NCI-H2196 (cell line): Measurements from ENCODE around the gene EXOSC2.

Source experiments
- DNase-seq: peaks from one replicate; lab custom pipeline; 2025; ENCODE audit not compliant: unreplicated experiment; lab: John Stamatoyannopoulos, UW

Gene EXOSC2

DNA sequence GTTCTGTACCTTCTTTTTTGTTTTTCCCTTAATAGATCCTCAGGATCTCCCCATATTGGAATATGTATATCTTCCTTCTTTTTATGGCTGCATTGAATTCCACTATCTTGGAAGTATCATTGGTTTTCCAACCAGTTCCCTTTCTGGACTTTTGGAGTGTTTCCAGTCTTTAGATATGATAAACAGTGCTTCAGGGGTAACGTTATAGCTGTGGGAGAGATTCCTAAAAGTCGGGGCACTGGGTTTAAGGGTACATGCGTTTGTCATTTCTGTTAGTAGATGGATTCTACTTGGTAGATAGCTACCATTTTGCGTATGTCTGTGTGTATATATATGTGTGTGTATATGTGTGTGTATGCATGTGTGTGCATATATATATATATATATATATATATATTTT is 42.0 kb downstream of the EXOSC2 start:
- no peak for DNase-seq

DNA sequence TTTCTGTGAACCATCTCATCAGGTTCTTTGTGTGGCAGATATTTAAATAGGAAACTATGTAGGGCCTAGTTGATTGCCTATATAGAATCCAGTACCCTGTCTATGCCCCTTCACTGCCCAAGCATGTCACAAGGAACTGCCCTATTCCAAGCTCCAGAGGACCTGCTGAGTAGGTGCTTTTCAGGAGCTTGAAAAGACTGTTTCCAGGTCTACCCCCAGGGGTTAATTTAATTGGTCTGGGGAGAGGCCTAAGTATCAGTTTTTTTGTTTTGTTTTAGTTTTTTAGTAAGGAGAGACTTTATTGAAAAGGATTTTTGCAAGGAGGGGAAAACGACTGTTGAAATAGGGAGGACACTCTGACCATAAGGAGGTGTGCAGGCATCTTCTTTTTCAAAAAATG is 43.3 kb downstream of the EXOSC2 start:
- DNase-seq, result no peak

DNA sequence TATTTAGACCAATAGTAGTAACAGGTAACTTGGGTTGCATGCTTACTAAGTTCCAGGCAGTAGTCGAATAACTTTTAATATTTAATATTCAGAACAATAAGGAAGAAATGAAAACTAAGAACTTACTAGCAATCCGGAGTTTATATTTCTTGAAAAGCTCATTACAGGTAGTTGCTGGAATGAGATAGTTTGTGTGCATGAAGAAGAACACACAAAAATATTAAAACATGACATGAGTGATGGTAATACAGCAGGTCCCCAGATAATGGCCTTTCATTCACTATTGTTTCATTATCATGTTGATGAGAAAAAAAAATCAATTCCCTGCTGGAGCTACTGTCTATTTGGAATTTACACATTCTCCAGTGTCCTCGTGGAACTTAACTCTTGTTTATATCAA is 44.7 kb downstream of the EXOSC2 start:
- no peak for DNase-seq

DNA sequence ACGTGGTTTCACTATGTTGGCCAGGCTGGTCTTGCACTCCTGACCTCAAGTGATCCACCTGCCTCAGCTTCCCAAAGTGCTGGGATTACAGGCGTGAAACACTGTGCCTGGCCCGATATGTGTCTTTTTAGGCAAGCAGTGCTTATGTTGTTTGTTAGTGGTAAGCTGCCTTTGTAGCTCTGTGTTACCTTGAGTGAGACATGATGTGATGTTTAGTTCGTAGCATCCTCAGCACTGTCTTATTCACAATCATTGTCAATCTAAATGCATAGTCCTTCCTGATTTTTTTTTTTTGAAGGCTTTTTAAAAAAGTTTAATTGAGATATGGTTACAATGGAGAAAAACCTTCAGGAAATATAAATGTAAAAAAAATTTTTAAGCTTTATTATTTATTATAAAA is 45.5 kb downstream of the EXOSC2 start:
- DNase-seq, result no peak

DNA sequence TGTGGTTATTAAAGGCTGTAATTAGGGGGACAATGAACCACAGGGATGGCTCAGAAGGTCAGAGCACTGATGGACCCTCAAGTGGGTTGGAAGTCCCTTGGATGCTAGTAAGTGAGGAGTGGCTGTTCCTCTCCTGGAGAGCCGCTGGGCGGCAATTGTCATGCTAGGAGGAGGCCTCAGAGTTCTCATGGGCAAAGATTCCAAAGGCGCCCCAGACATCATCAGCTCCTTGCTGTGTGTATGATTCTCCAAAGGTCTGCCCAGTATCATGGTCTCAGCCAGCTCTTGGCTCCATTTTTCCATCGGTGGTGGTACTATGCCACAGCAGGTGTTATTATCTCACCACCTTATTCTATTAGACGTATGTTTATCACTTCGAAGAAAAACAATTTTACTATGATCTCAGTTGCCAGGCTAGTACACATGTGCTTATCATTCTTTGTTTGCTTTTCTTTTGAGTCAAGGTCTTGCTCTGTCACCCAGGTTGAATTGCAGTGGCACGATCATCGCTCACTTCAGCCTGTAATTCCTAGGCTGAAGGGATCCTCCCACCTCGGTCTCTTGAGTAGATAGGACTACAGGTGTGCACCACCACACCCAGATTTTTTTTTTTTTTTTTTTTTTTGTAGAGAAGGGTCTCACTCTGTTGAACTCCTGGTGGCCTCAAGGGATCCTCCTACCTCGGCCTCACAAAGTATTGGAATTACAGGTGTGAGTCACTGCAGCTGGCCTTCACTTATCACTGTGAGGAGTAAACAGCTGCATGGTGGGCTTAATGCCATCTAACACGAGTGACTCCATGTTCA is 46.8 kb downstream of the EXOSC2 start:
- no peak for DNase-seq

DNA sequence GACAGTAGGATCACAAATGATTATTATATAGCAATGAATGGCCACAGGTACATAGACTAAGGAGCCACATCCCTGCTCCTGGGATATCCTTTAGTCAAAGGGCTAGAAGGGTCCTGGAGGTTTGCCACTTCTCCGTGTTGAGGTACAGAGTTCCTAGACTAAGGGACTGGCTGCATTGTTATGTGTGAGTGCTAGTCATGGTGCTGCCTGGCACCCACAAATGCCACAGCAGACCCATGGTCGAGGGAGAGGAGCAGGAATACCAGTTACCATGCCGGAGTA is 47.4 kb downstream of the EXOSC2 start:
- no peak for DNase-seq

DNA sequence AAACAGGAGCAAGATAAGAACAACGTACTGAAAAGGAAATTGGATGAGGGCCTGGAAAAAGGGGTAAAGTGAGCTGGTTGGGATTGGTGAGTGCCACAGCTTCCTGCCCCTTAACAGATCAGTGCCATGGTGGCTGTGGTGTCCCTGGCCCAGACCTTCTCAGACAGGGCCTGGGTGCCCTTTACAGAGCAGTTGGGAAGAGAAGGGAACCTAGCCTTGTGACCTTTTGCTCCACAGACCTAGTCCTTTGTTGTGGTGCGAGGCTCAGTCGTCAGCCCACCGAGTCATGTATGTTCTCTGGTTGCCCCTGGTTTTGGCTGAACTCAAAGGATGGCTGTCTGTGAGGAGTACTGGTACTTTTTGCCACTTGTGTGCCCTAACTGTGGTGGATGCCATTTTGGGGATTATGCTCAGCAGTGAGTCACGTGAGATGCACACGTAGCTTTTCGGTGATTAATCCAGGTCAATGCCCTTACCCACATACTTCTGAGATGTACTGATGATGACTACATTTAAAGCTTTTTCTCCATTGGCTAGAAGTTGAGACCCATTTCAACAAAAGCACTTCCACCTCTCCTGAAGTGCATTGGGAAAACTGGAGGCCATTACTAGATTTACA is 48.4 kb downstream of the EXOSC2 start:
- DNase-seq, result no peak

DNA sequence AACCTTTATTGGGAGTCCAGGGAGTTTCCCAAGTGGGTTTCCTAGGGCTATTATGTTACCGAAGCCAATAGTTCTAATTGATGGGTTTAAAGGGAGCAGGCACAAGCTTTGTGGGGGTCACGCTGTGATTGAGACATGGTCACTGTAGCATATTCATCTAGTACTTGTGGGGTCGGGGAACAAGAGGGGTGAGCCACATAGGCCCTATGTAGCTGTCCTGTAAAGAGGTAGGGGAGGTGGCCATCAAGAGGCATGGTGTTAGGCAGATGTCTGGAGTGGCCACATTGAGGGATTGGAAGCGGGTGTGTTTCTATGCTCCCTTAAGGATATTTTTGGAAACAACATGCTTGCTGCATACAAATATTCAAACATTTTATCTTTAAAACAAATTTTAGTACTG is 50.1 kb downstream of the EXOSC2 start:
- no peak for DNase-seq

DNA sequence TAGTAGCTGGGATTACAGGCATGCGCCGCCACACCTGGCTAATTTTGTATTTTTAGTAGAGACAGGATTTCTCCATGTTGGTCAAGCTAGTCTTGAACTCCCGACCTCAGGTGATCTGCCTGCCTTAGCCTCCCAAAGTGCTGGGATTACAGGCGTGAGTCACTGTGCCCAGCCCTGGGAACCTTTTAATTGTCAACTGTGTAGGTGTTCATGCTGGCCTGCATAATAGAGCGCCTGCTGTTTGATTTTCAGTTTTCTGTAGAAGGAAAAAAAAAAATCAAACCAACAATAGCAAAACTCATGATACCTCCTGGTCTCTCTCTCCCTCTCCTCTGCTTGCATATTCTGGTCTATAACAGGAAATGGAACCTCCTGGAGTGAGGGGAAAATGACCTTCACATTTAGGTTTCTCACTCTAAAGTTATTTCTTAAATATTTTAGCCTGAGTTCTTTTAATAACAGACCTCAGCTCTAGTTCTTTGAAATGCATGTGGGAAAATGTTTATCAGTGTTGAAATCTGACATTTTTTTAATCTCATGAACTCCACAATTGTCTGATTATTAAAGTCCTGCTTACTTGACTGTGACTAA is 51.7 kb downstream of the EXOSC2 start:
- no peak for DNase-seq

DNA sequence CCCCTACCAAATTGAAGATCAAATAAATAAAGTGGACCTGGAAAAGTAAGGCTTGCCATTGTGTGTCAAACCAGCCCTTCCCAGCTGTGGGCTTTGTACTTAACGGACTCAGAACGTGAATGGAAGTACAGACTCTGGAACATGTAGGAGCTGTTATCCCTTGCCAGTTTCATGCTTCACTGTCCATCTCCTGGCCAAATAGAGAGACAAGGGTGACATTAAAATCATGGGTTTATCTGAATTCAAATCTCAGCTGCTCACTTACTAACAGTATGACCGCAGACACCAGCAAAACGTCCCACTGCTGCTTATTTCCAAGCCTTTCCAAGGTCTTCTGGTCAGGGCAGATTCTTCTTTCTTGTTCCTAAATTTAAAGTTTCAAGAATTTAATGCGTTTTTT is 52.2 kb downstream of the EXOSC2 start:
- DNase-seq, result no peak

DNA sequence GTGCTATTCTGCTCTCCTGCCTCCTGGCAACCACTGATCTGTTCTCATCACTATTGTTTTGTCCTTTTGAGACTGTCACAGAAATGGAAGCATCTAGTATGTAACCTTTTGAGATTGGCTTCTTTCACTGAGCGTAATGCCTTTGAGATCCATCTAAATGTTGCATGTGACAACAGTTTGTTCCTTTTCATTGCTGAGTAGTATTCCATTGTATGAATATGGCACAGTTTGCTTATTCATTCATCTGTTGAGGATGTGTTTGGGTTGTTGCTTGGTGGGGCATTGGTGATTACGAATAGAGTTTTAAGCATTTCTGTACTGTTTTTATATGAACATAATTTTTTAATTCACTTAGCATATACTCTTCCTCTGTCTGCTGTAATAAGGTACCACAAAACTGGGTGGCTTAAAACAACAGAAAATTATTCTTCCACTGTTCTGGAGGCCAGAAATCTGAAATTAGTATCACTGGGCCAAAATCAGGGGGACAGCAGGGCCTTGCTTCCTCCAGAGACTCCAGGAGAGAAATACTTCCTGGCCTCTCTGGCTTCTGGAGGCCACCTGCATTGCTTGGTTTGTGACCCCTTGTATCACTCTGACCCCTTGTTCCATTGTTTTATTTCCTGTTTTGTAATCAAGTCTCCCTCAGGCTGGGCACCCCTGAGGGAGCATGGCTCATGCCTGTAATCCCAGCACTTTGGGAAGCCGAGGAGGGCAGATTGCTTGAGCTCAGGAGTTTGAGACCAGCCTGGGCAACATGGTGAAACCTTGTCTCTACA is 53.0 kb downstream of the EXOSC2 start:
- DNase-seq, result no peak

DNA sequence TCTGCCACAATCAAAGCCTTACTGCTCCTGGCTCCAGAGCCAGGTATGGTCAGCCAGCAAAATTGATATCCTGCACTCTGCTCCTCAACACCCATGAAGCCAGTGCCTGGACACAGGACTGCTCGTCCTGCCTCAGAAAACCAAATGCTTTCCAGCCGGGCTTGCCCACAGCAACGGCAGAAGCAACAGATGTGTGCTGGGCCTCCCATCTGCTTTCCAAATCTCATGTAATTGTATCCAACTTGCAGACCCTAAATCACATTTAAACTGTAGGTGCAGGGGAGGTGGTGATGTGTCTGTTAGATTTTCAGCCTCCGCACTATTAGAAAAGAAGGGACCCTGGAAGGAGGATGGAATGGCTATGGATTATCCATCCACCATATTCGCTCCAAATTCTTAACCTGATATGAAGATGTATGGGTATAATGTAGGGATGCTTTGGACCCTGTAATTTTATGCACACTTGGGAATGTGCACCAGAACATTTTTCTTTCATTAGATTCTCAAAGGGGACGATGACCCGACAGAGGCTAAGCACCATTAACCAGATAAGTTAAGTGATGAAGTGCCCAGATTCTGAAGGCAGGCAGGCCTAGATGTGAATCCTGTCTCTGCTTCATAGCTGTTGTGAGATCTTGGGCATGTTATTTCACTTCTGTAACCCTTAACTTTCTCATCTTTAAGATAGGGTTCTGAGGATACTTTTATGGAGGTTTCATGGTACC is 58.2 kb downstream of the EXOSC2 start:
- no peak for DNase-seq
